HEK293 (cell line): ENCODE results near the gene PPP1R14B.

Experiments
- BCL11A ChIP-seq: fragments of 450-650 bp; formaldehyde crosslinking; IDR thresholded peaks from 2 replicates; pipeline ENCODE4 v1.5.1; 2016; ENCODE audit warnings: low read depth, missing biosample characterization, missing genetic modification characterization
- EGR2 ChIP-seq: fragments of 450-650 bp; formaldehyde crosslinking; IDR thresholded peaks from 2 replicates; pipeline ENCODE4 v1.5.1; 2016; ENCODE audit warnings: low read depth, missing biosample characterization, missing genetic modification characterization
- KLF1 ChIP-seq: fragments of 450-650 bp; formaldehyde crosslinking; IDR thresholded peaks from 2 replicates; pipeline ENCODE4 v1.5.1; 2016; ENCODE audit warnings: missing biosample characterization, missing genetic modification characterization
- KLF10 ChIP-seq: fragments of 450-650 bp; IDR thresholded peaks from 2 replicates; pipeline ENCODE4 v1.5.1; 2018; ENCODE audit warnings: missing biosample characterization, mild to moderate bottlenecking, missing genetic modification characterization
- KLF16 ChIP-seq: fragments of 450-650 bp; formaldehyde crosslinking; IDR thresholded peaks from 2 replicates; pipeline ENCODE4 v1.5.1; 2017; ENCODE audit warnings: missing biosample characterization, missing genetic modification characterization
- KLF8 ChIP-seq: fragments of 450-650 bp; formaldehyde crosslinking; IDR thresholded peaks from 2 replicates; pipeline ENCODE4 v1.5.1; 2016; ENCODE audit warnings: missing biosample characterization, missing genetic modification characterization
- KLF9 ChIP-seq: fragments of 450-650 bp; formaldehyde crosslinking; IDR thresholded peaks from 2 replicates; pipeline ENCODE4 v1.5.1; 2016; ENCODE audit warnings: missing biosample characterization, missing genetic modification characterization, low read depth
- RBAK ChIP-seq: fragments of 450-650 bp; formaldehyde crosslinking; IDR thresholded peaks from 2 replicates; pipeline ENCODE4 v1.5.1; 2016; ENCODE audit warnings: missing biosample characterization, missing genetic modification characterization
- SETDB1 ChIP-seq: IDR thresholded peaks from one replicate; pipeline ENCODE4 v1.6.1; 2017; ENCODE audit warnings: mild to moderate bottlenecking, low read length, moderate library complexity, mixed read lengths; ENCODE audit not compliant: insufficient read length
- YY2 ChIP-seq: fragments of 450-650 bp; formaldehyde crosslinking; IDR thresholded peaks from 2 replicates; pipeline ENCODE4 v1.5.1; 2016; ENCODE audit warnings: missing biosample characterization, missing genetic modification characterization
- ZBTB17 ChIP-seq: fragments of 450-650 bp; formaldehyde crosslinking; IDR thresholded peaks from 2 replicates; pipeline ENCODE4 v1.5.1; 2016; ENCODE audit warnings: missing biosample characterization, missing genetic modification characterization
- ZBTB48 ChIP-seq: fragments of 450-650 bp; formaldehyde crosslinking; IDR thresholded peaks from 2 replicates; pipeline ENCODE4 v1.5.1; 2016; ENCODE audit warnings: missing biosample characterization, missing genetic modification characterization
- ZNF140 ChIP-seq: fragments of 450-650 bp; formaldehyde crosslinking; IDR thresholded peaks from 2 replicates; pipeline ENCODE4 v1.5.1; 2016; ENCODE audit warnings: missing biosample characterization, missing genetic modification characterization
- ZNF2 ChIP-seq: fragments of 450-650 bp; formaldehyde crosslinking; IDR thresholded peaks from 2 replicates; pipeline ENCODE4 v1.5.1; 2016; ENCODE audit warnings: missing biosample characterization, missing genetic modification characterization
- ZNF202 ChIP-seq: fragments of 450-650 bp; formaldehyde crosslinking; IDR thresholded peaks from 2 replicates; pipeline ENCODE4 v1.5.1; 2016; ENCODE audit warnings: missing biosample characterization, missing genetic modification characterization, borderline replicate concordance
- ZNF211 ChIP-seq: fragments of 450-650 bp; formaldehyde crosslinking; IDR thresholded peaks from 2 replicates; pipeline ENCODE4 v1.5.1; 2016; ENCODE audit warnings: low read depth, missing biosample characterization, missing genetic modification characterization
- ZNF214 ChIP-seq: fragments of 450-650 bp; formaldehyde crosslinking; IDR thresholded peaks from 2 replicates; pipeline ENCODE4 v1.5.1; 2017; ENCODE audit warnings: missing biosample characterization, mild to moderate bottlenecking, missing genetic modification characterization, borderline replicate concordance
- ZNF239 ChIP-seq: fragments of 450-650 bp; formaldehyde crosslinking; IDR thresholded peaks from 2 replicates; pipeline ENCODE4 v1.5.1; 2016; ENCODE audit warnings: missing biosample characterization, missing genetic modification characterization
- ZNF292 ChIP-seq: fragments of 450-650 bp; formaldehyde crosslinking; IDR thresholded peaks from 2 replicates; pipeline ENCODE4 v1.5.1; 2016; ENCODE audit warnings: low read depth, missing biosample characterization, missing genetic modification characterization, borderline replicate concordance
- ZNF473 ChIP-seq: fragments of 450-650 bp; formaldehyde crosslinking; IDR thresholded peaks from 2 replicates; pipeline ENCODE4 v1.5.1; 2017; ENCODE audit warnings: missing biosample characterization, missing genetic modification characterization
- ZNF549 ChIP-seq: fragments of 450-650 bp; IDR thresholded peaks from 2 replicates; pipeline ENCODE4 v1.5.1; 2018; ENCODE audit warnings: missing biosample characterization, missing genetic modification characterization, mild to moderate bottlenecking, inconsistent platforms, moderate library complexity
- ZNF560 ChIP-seq: fragments of 450-650 bp; formaldehyde crosslinking; IDR thresholded peaks from 2 replicates; pipeline ENCODE4 v1.5.1; 2017; ENCODE audit warnings: missing biosample characterization, missing genetic modification characterization, borderline replicate concordance
- ZNF580 ChIP-seq: fragments of 450-650 bp; formaldehyde crosslinking; IDR thresholded peaks from 2 replicates; pipeline ENCODE4 v1.5.1; 2016; ENCODE audit warnings: missing biosample characterization, missing genetic modification characterization
- ZNF670 ChIP-seq: fragments of 450-650 bp; formaldehyde crosslinking; IDR thresholded peaks from 2 replicates; pipeline ENCODE4 v1.5.1; 2016; ENCODE audit warnings: missing biosample characterization, missing genetic modification characterization, low read depth
- ZXDB ChIP-seq: fragments of 450-650 bp; formaldehyde crosslinking; IDR thresholded peaks from 2 replicates; pipeline ENCODE4 v1.5.1; 2016; ENCODE audit warnings: missing biosample characterization, missing genetic modification characterization
- TF ChIP-seq, protein P1 (sequence below): fragments of 450-650 bp; formaldehyde crosslinking; IDR thresholded peaks from 2 replicates; pipeline ENCODE4 v1.5.0; 2017; ENCODE audit warnings: missing biosample characterization, missing genetic modification characterization, borderline replicate concordance
- TF ChIP-seq, protein P2 (sequence below): fragments of 450-650 bp; formaldehyde crosslinking; IDR thresholded peaks from 2 replicates; pipeline ENCODE4 v1.5.1; 2016; ENCODE audit warnings: missing biosample characterization, missing genetic modification characterization, borderline replicate concordance
- TF ChIP-seq, protein P3 (sequence below): fragments of 450-650 bp; formaldehyde crosslinking; IDR thresholded peaks from 2 replicates; pipeline ENCODE4 v1.5.1; 2016; ENCODE audit warnings: missing biosample characterization, missing genetic modification characterization
- TF ChIP-seq, protein P4 (sequence below): fragments of 450-650 bp; formaldehyde crosslinking; IDR thresholded peaks from 2 replicates; pipeline ENCODE4 v1.5.1; 2016; ENCODE audit warnings: missing biosample characterization, missing genetic modification characterization

Gene PPP1R14B

DNA sequence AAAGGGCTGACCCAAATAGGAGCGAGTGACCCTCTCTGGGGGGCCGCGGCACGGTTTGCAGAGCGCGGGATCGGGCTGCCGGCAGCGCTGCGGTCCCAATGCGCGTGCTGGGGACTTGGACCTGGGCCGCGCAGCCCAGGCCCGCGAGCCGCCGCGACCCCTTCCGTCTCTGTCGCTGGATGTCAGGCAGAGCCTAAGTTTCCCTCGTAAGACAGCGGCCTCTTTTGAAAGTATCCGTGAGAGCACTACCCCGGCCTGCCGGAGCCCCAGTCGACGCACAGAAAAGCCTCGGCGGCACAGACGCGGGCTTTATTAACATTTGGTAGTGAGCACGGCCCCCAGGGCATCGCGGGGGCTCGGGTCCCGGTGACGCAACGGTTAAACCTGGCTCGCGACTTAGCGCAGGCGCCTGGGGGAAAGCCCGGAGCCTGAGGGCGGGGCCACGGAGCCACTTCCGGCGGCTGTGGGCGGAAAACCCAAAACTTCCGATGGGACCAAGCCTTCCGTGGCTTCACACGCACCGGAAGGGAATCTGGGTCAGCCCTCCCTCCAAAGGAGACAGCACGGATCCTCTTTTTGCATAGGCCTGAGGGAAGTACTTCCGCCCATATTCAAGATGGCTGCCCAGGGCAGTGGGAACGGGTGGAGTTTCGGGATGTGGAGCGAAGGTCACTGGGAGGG lies 22.9 kb upstream of the PPP1R14B start (continued):
- TF ChIP-seq RBAK (no peak), KLF16 (peak; percentile 84), ZNF473 (tag by site-specific recombination) (no peak), EGR2 (tag by site-specific recombination) (peak; percentile 60; the same call in 1 of the 2 replicates), ZNF211 (tag by site-specific recombination) (no peak), BCL11A (tag by site-specific recombination) (no peak), ZNF2 (tag by site-specific recombination) (no peak), ZNF239 (tag by site-specific recombination) (no peak), KLF1 (tag by site-specific recombination) (no peak), YY2 (tag by site-specific recombination) (peak; percentile 75), ZNF202 (tag by site-specific recombination) (no peak), KLF8 (tag by site-specific recombination) (peak; percentile 96), ZNF580 (peak; percentile 97), ZNF560 (no peak), ZBTB48 (tag by site-specific recombination) (no peak), KLF9 (tag by site-specific recombination) (peak; percentile 64), SETDB1 (no peak), ZNF549 (tag by site-specific recombination) (no peak), ZBTB17 (tag by site-specific recombination) (no peak), ZNF292 (tag by site-specific recombination) (no peak), ZXDB (tag by site-specific recombination) (peak; percentile 96), ZNF670 (tag by site-specific recombination) (no peak), KLF10 (tag by site-specific recombination) (peak; percentile 74), ZNF214 (tag by site-specific recombination) (no peak), ZNF140 (no peak)
- TF ChIP-seq, protein P1, sequence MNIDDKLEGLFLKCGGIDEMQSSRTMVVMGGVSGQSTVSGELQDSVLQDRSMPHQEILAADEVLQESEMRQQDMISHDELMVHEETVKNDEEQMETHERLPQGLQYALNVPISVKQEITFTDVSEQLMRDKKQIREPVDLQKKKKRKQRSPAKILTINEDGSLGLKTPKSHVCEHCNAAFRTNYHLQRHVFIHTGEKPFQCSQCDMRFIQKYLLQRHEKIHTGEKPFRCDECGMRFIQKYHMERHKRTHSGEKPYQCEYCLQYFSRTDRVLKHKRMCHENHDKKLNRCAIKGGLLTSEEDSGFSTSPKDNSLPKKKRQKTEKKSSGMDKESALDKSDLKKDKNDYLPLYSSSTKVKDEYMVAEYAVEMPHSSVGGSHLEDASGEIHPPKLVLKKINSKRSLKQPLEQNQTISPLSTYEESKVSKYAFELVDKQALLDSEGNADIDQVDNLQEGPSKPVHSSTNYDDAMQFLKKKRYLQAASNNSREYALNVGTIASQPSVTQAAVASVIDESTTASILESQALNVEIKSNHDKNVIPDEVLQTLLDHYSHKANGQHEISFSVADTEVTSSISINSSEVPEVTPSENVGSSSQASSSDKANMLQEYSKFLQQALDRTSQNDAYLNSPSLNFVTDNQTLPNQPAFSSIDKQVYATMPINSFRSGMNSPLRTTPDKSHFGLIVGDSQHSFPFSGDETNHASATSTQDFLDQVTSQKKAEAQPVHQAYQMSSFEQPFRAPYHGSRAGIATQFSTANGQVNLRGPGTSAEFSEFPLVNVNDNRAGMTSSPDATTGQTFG (tag by site-specific recombination) = no peak
- TF ChIP-seq, protein P2, sequence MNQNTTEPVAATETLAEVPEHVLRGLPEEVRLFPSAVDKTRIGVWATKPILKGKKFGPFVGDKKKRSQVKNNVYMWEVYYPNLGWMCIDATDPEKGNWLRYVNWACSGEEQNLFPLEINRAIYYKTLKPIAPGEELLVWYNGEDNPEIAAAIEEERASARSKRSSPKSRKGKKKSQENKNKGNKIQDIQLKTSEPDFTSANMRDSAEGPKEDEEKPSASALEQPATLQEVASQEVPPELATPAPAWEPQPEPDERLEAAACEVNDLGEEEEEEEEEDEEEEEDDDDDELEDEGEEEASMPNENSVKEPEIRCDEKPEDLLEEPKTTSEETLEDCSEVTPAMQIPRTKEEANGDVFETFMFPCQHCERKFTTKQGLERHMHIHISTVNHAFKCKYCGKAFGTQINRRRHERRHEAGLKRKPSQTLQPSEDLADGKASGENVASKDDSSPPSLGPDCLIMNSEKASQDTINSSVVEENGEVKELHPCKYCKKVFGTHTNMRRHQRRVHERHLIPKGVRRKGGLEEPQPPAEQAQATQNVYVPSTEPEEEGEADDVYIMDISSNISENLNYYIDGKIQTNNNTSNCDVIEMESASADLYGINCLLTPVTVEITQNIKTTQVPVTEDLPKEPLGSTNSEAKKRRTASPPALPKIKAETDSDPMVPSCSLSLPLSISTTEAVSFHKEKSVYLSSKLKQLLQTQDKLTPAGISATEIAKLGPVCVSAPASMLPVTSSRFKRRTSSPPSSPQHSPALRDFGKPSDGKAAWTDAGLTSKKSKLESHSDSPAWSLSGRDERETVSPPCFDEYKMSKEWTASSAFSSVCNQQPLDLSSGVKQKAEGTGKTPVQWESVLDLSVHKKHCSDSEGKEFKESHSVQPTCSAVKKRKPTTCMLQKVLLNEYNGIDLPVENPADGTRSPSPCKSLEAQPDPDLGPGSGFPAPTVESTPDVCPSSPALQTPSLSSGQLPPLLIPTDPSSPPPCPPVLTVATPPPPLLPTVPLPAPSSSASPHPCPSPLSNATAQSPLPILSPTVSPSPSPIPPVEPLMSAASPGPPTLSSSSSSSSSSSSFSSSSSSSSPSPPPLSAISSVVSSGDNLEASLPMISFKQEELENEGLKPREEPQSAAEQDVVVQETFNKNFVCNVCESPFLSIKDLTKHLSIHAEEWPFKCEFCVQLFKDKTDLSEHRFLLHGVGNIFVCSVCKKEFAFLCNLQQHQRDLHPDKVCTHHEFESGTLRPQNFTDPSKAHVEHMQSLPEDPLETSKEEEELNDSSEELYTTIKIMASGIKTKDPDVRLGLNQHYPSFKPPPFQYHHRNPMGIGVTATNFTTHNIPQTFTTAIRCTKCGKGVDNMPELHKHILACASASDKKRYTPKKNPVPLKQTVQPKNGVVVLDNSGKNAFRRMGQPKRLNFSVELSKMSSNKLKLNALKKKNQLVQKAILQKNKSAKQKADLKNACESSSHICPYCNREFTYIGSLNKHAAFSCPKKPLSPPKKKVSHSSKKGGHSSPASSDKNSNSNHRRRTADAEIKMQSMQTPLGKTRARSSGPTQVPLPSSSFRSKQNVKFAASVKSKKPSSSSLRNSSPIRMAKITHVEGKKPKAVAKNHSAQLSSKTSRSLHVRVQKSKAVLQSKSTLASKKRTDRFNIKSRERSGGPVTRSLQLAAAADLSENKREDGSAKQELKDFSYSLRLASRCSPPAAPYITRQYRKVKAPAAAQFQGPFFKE (tag by site-specific recombination) = no peak
- TF ChIP-seq, protein P3, sequence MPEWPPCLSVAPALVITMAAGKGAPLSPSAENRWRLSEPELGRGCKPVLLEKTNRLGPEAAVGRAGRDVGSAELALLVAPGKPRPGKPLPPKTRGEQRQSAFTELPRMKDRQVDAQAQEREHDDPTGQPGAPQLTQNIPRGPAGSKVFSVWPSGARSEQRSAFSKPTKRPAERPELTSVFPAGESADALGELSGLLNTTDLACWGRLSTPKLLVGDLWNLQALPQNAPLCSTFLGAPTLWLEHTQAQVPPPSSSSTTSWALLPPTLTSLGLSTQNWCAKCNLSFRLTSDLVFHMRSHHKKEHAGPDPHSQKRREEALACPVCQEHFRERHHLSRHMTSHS (tag by site-specific recombination) = no peak
- TF ChIP-seq, protein P4, sequence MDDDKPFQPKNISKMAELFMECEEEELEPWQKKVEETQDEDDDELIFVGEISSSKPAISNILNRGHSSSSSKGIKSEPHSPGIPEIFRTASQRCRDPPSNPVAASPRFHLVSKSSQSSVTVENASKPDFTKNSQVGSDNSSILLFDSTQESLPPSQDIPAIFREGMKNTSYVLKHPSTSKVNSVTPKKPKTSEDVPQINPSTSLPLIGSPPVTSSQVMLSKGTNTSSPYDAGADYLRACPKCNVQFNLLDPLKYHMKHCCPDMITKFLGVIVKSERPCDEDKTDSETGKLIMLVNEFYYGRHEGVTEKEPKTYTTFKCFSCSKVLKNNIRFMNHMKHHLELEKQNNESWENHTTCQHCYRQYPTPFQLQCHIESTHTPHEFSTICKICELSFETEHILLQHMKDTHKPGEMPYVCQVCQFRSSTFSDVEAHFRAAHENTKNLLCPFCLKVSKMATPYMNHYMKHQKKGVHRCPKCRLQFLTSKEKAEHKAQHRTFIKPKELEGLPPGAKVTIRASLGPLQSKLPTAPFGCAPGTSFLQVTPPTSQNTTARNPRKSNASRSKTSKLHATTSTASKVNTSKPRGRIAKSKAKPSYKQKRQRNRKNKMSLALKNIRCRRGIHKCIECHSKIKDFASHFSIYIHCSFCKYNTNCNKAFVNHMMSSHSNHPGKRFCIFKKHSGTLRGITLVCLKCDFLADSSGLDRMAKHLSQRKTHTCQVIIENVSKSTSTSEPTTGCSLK = no peak
